GM12878 (cell line): ENCODE measurements around the gene POLR1D. TPM values are rescaled to one million over a fixed set of nuclear protein-coding genes. Genes with fewer than 3 reads are reported as not detected.

ENCODE experiments used
- ATAC-seq: fragments of 200-7000 bp; cut with Tn5 transposase; 3 replicates; pipeline ENCODE4 v1.9.1; 2020; ENCODE audit warnings: mild to moderate bottlenecking, moderate library complexity
- BruUV-seq: library from RNA; stranded (reverse); fragments of 400-500 nt; replicated peaks from 2 replicates; lab custom pipeline; 2021; lab: Mats Ljungman, UMichigan
- CTCF ChIA-PET: fragments of 300-600 bp; sonication (Branson Sonifier 250); formaldehyde crosslinking; extraction: SDS; loops from one replicate; lab custom pipeline; 2021; ENCODE audit warnings: inconsistent platforms; lab: Yijun Ruan, JAX
- POLR2A ChIA-PET: fragments of 350-600 bp; formaldehyde crosslinking; extraction: SDS; loops from one replicate; lab custom pipeline; 2021; ENCODE audit warnings: inconsistent platforms; lab: Charles Lee
- RAD21 ChIA-PET: fragments of 300-600 bp; sonication (Branson Sonifier 250); formaldehyde crosslinking; loops from one replicate; lab custom pipeline; 2023; ENCODE audit warnings: antibody characterized with exemption; ENCODE audit not compliant: unreplicated experiment; lab: Charles Lee
- SMC1A ChIA-PET: fragments of 300-600 bp; sonication (Branson Sonifier 250); formaldehyde crosslinking; loops from one replicate; lab custom pipeline; 2023; ENCODE audit not compliant: unreplicated experiment, uncharacterized antibody; lab: Charles Lee
- DNase-seq: peaks from one replicate; pipeline ENCODE4 v3.0.0-alpha.2; 2011; ENCODE audit warnings: low read depth, low spot score
- FAIRE-seq: peaks from 3 replicates; lab custom pipeline; 2011; peaks lifted over from hg19 to GRCh38; lab: Jason Lieb, UNC
- H2AFZ ChIP-seq: 2 replicates; pipeline ENCODE4 v1.6.0; 2011; ENCODE audit warnings: low read depth, low read length, control low read depth; ENCODE audit not compliant: control insufficient read depth
- H3K27ac ChIP-seq: 2 replicates; pipeline ENCODE4 v1.5.1; 2011; ENCODE audit warnings: control low read depth; ENCODE audit not compliant: control insufficient read depth, insufficient read depth
- H3K27me3 ChIP-seq, 2 experiments: replicated peaks in 1 of 2; 2 replicates each; pipeline versions ENCODE4 v1.6.0 to v1.6.1; 2011; ENCODE audit warnings: low read length in 1 of 2; ENCODE audit not compliant: control insufficient read depth in 2 of 2, insufficient read depth in 2 of 2
- H3K36me3 ChIP-seq, 2 experiments: 2 replicates each; pipeline ENCODE4 v1.5.1; 2011; ENCODE audit warnings: low read length in 1 of 2; ENCODE audit not compliant: control insufficient read depth in 2 of 2, insufficient read depth in 2 of 2
- H3K4me1 ChIP-seq: 2 replicates; pipeline ENCODE4 v1.6.1; 2011; ENCODE audit warnings: mild to moderate bottlenecking, low read length, moderate library complexity, mixed read lengths; ENCODE audit not compliant: control insufficient read depth, insufficient read depth
- H3K4me2 ChIP-seq: 2 replicates; pipeline ENCODE4 v1.6.0; 2011; ENCODE audit warnings: control low read depth; ENCODE audit not compliant: control insufficient read depth, insufficient read depth
- H3K4me3 ChIP-seq: fragments of 200-600 bp; sonication (generic); 2 replicates; pipeline ENCODE4 v1.5.1; 2016
- H3K79me2 ChIP-seq: 2 replicates; pipeline ENCODE4 v1.6.0; 2011; ENCODE audit warnings: low read length; ENCODE audit not compliant: control insufficient read depth, insufficient read depth
- H3K9ac ChIP-seq: 2 replicates; pipeline ENCODE4 v1.8.0; 2011; ENCODE audit warnings: low read length, control low read depth, mixed read lengths; ENCODE audit not compliant: control insufficient read depth, insufficient read depth
- H3K9me3 ChIP-seq: replicated peaks from 3 replicates; pipeline ENCODE4 v1.5.1; 2011; ENCODE audit warnings: mild to moderate bottlenecking, low read length; ENCODE audit not compliant: control insufficient read depth, insufficient read depth
- H4K20me1 ChIP-seq: 2 replicates; pipeline ENCODE4 v1.6.0; 2011; ENCODE audit not compliant: control insufficient read depth, insufficient read depth
- ASH2L ChIP-seq: fragments of 300-600, 200-600 bp; sonication (generic); IDR thresholded peaks from 2 replicates; pipeline ENCODE4 v1.6.1; 2017; ENCODE audit warnings: low read depth, mild to moderate bottlenecking, borderline replicate concordance
- BCL11A ChIP-seq: IDR thresholded peaks from 2 replicates; pipeline ENCODE4 v1.6.1; 2011; ENCODE audit warnings: low read depth, low read length
- CBFB ChIP-seq: IDR thresholded peaks from 2 replicates; pipeline ENCODE4 v1.6.1; 2016; ENCODE audit warnings: antibody characterized with exemption, low read depth
- HDGF ChIP-seq: fragments of 450-650 bp; IDR thresholded peaks from 2 replicates; pipeline ENCODE4 v1.6.1; 2016; ENCODE audit warnings: antibody characterized with exemption
- JUND ChIP-seq: IDR thresholded peaks from 2 replicates; pipeline ENCODE4 v1.6.1; 2012; ENCODE audit warnings: low read depth, mild to moderate bottlenecking, low read length, improper control_type of control experiment, moderate library complexity
- MTA3 ChIP-seq: IDR thresholded peaks from 2 replicates; pipeline ENCODE4 v1.6.1; 2012; ENCODE audit warnings: low read length, inconsistent platforms, borderline replicate concordance
- NFYB ChIP-seq: IDR thresholded peaks from 2 replicates; pipeline ENCODE4 v1.6.1; 2011; ENCODE audit warnings: low read depth, mild to moderate bottlenecking, low read length, improper control_type of control experiment, moderate library complexity; ENCODE audit not compliant: insufficient read depth
- NR2C2 ChIP-seq: IDR thresholded peaks from 2 replicates; pipeline ENCODE4 v1.6.1; 2011; ENCODE audit warnings: borderline replicate concordance, low read depth; ENCODE audit not compliant: control insufficient read depth, insufficient read length
- RBBP5 ChIP-seq: fragments of 200-600 bp; sonication (generic); conservative IDR thresholded peaks from 2 replicates; pipeline ENCODE4 v1.6.1; 2016
- SUPT20H ChIP-seq: IDR thresholded peaks from 2 replicates; pipeline ENCODE4 v1.6.1; 2011; ENCODE audit warnings: low read depth, mild to moderate bottlenecking, low read length, moderate library complexity, borderline replicate concordance; ENCODE audit not compliant: control insufficient read depth
- TARDBP ChIP-seq: IDR thresholded peaks from 2 replicates; pipeline ENCODE4 v1.6.1; 2016; ENCODE audit warnings: borderline replicate concordance
- TCF12 ChIP-seq: IDR thresholded peaks from 2 replicates; pipeline ENCODE4 v1.6.1; 2011; ENCODE audit warnings: low read depth, mild to moderate bottlenecking, low read length
- WRNIP1 ChIP-seq: IDR thresholded peaks from 2 replicates; pipeline ENCODE4 v1.6.1; 2011; ENCODE audit warnings: low read depth, low read length, improper control_type of control experiment, borderline replicate concordance
- ZNF24 ChIP-seq: fragments of 450-650 bp; IDR thresholded peaks from 2 replicates; pipeline ENCODE4 v1.6.1; 2017; ENCODE audit warnings: antibody characterized with exemption, mild to moderate bottlenecking
- ZNF384 ChIP-seq: IDR thresholded peaks from 2 replicates; pipeline ENCODE4 v1.6.1; 2012; ENCODE audit warnings: low read depth, mild to moderate bottlenecking, low read length, improper control_type of control experiment, borderline replicate concordance
- WGBS: methylation state at CpG from one replicate; pipeline ENCODE4 v1.1.6; 2016; ENCODE audit warnings: low lambda C conversion rate; ENCODE audit not compliant: insufficient replicate concordance, insufficient coverage; ENCODE audit errors: missing lambda C conversion rate; 5-methylcytosine and 5-hydroxymethylcytosine counted together
- in situ Hi-C: fragments of 300-500 bp; cut with MboI; formaldehyde crosslinking; loops from 9 replicates; pipeline ENCODE4 v1.14.3; 2018; ENCODE audit warnings: mixed read lengths
- intact Hi-C: fragments of 100-400 bp; cut with micrococcal nuclease; formaldehyde crosslinking; loops from one replicate; pipeline ENCODE4 v1.14.2; 2022; ENCODE audit not compliant: unreplicated experiment
- polyA plus RNA-seq, 11 experiments: library from polyadenylated mRNA; depleted of rRNA in 4 of 11; unstranded in 6 of 11; stranded (reverse) in 5 of 11; fragments of >200 nt; fragmentation: Nextera tagmentation in 4 of 11; fragmentation: Illumina TruSeq in 1 of 11; extraction: Ambion mirVana in 4 of 11; extraction: Trizol in 1 of 11; gene quantifications; 1 replicate in 1 of 11; 2 replicates in 10 of 11; pipeline versions ENCODE4 v1.2.1 to v1.2.3, GENCODE V29; 2011 to 2016; ENCODE audit warnings: inconsistent platforms in 2 of 11, missing spikeins in 2 of 11, low read depth in 1 of 11
- total RNA-seq, 4 experiments: library from RNA; depleted of rRNA in 3 of 4; stranded (reverse); fragments of >200 nt in 3 of 4; fragmentation: Illumina TruSeq in 1 of 4; extraction: Trizol in 1 of 4; gene quantifications; 2 replicates each; pipeline versions ENCODE4 v1.2.1 to v1.2.3, GENCODE V29; 2013 to 2021
- TF ChIP-seq, protein P1 (sequence below): IDR thresholded peaks from 2 replicates; pipeline ENCODE4 v1.6.1; 2011; ENCODE audit warnings: low read depth, mild to moderate bottlenecking, low read length, moderate library complexity, borderline replicate concordance; ENCODE audit errors: extremely low read depth
- TF ChIP-seq, protein P2 (sequence below): fragments of 450-650 bp; IDR thresholded peaks from 2 replicates; pipeline ENCODE4 v1.6.1; 2016; ENCODE audit warnings: mild to moderate bottlenecking
- TF ChIP-seq, protein P3 (sequence below): fragments of 450-650 bp; IDR thresholded peaks from 2 replicates; pipeline ENCODE4 v1.6.1; 2017; ENCODE audit warnings: antibody characterized with exemption, mild to moderate bottlenecking, moderate library complexity

The POLR1D gene
- total and polyA plus RNA-seq, 10 of the 15 experiments (the other 5 are each of a cell fraction or from before 2014, with no cell fraction given), result 119 to 223 (median 160) TPM

DNA sequence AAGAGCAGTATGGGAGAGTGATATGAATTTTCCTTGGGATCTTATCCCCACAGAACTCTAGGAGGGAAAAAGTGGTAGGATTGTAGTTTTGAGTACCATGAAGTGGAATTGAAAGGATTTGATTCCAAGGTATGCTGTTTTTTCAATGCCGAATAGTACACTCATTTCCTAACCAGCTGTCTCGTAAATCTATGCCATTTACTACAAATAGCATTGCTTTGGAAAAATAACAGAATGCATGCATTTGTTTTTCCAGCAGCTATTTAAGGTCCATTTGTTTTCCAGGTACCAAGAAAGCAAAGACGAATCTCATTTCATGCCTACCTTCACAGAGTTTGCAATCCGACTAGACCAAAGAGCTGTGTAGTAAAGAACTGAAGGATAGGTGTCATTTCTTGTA lies 10.5 kb downstream of the POLR1D start:
- no peak for DNase-seq
- no peaks in the 10 kb centered on the region for H3K4me1 ChIP-seq
- no peaks in the 10 kb centered on the region for H3K27me3 ChIP-seq
- FAIRE-seq, result no peak
- POLR2A ChIA-PET, result interaction anchor here (1.9 kb wide), 1 partner anchor 11 kb away, joined by 6 read pairs; the partner anchor contains the start of genes LNX2 and POLR1D
- H3K9ac ChIP-seq, result no peak overlapping the region
- no peak overlapping the region for H3K4me2 ChIP-seq
- in situ Hi-C loops (no loop called here), intact Hi-C loops (no loop called here)
- H3K36me3 ChIP-seq, result peaks cover 0 to 13% of the 10 kb centered on the region in 2 experiments; a peak in 2 of 4 replicates
- SMC1A ChIA-PET, result interaction anchor here (1.0 to 1.4 kb wide), 4 partner anchors 10 to 14 kb away, joined by 3 to 6 read pairs (median 3); partner anchors contain the start of genes LNX2 and POLR1D
- WGBS, result 71% methylated on average over 4 of the region's 4 CpGs
- H4K20me1 ChIP-seq, result peaks cover 3% of the 10 kb centered on the region; the same call in 1 of the 2 replicates
- no peak overlapping the region for H3K27ac ChIP-seq
- H3K79me2 ChIP-seq, result peaks cover 22% of the 10 kb centered on the region
- H3K4me3 ChIP-seq, result no peak overlapping the region
- no peaks in the 10 kb centered on the region for H3K9me3 ChIP-seq
- RAD21 ChIA-PET, result no interaction called here
- no peak overlapping the region for H2AFZ ChIP-seq
- no peak for TF ChIP-seq TARDBP
- no peak for TF ChIP-seq ZNF24
- no peak for TF ChIP-seq WRNIP1
- no peak for TF ChIP-seq NR2C2
- TF ChIP-seq JUND, result no peak
- TF ChIP-seq TCF12, result no peak
- TF ChIP-seq, protein P1, sequence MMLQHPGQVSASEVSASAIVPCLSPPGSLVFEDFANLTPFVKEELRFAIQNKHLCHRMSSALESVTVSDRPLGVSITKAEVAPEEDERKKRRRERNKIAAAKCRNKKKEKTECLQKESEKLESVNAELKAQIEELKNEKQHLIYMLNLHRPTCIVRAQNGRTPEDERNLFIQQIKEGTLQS, result no peak
- no peak for TF ChIP-seq ZNF384
- no peak for TF ChIP-seq HDGF
- TF ChIP-seq NFYB, result no peak
- no peak for TF ChIP-seq RBBP5
- TF ChIP-seq, protein P2, sequence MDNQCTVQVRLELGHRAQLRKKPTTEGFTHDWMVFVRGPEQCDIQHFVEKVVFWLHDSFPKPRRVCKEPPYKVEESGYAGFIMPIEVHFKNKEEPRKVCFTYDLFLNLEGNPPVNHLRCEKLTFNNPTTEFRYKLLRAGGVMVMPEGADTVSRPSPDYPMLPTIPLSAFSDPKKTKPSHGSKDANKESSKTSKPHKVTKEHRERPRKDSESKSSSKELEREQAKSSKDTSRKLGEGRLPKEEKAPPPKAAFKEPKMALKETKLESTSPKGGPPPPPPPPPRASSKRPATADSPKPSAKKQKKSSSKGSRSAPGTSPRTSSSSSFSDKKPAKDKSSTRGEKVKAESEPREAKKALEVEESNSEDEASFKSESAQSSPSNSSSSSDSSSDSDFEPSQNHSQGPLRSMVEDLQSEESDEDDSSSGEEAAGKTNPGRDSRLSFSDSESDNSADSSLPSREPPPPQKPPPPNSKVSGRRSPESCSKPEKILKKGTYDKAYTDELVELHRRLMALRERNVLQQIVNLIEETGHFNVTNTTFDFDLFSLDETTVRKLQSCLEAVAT, result no peak
- no peak for TF ChIP-seq CBFB
- TF ChIP-seq SUPT20H, result no peak
- TF ChIP-seq, protein P3, sequence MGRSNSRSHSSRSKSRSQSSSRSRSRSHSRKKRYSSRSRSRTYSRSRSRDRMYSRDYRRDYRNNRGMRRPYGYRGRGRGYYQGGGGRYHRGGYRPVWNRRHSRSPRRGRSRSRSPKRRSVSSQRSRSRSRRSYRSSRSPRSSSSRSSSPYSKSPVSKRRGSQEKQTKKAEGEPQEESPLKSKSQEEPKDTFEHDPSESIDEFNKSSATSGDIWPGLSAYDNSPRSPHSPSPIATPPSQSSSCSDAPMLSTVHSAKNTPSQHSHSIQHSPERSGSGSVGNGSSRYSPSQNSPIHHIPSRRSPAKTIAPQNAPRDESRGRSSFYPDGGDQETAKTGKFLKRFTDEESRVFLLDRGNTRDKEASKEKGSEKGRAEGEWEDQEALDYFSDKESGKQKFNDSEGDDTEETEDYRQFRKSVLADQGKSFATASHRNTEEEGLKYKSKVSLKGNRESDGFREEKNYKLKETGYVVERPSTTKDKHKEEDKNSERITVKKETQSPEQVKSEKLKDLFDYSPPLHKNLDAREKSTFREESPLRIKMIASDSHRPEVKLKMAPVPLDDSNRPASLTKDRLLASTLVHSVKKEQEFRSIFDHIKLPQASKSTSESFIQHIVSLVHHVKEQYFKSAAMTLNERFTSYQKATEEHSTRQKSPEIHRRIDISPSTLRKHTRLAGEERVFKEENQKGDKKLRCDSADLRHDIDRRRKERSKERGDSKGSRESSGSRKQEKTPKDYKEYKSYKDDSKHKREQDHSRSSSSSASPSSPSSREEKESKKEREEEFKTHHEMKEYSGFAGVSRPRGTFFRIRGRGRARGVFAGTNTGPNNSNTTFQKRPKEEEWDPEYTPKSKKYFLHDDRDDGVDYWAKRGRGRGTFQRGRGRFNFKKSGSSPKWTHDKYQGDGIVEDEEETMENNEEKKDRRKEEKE, result no peak
- TF ChIP-seq BCL11A, result no peak
- TF ChIP-seq MTA3, result no peak
- no peak for TF ChIP-seq ASH2L
- BruUV-seq, result no TSS peak
- CTCF ChIA-PET, result interaction anchor here (1.4 to 1.5 kb wide), 2 partner anchors 11 to 30 kb away, joined by 4 read pairs; no protein-coding TSS in a partner anchor
- ATAC-seq, result no peak
